HG03045 (cell line): Measurements from ENCODE around the gene KCNF1.
A peak's percentile ranks its signal among the peaks of the same experiment; 100 is the strongest.

Experiments used
- ATAC-seq: cut with Tn5 transposase; IDR thresholded peaks from one replicate; pipeline ENCODE4 v1.9.1; 2021; ENCODE audit warnings: mild to moderate bottlenecking, moderate library complexity; ENCODE audit not compliant: unreplicated experiment

Gene KCNF1, protein sequence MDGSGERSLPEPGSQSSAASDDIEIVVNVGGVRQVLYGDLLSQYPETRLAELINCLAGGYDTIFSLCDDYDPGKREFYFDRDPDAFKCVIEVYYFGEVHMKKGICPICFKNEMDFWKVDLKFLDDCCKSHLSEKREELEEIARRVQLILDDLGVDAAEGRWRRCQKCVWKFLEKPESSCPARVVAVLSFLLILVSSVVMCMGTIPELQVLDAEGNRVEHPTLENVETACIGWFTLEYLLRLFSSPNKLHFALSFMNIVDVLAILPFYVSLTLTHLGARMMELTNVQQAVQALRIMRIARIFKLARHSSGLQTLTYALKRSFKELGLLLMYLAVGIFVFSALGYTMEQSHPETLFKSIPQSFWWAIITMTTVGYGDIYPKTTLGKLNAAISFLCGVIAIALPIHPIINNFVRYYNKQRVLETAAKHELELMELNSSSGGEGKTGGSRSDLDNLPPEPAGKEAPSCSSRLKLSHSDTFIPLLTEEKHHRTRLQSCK

DNA sequence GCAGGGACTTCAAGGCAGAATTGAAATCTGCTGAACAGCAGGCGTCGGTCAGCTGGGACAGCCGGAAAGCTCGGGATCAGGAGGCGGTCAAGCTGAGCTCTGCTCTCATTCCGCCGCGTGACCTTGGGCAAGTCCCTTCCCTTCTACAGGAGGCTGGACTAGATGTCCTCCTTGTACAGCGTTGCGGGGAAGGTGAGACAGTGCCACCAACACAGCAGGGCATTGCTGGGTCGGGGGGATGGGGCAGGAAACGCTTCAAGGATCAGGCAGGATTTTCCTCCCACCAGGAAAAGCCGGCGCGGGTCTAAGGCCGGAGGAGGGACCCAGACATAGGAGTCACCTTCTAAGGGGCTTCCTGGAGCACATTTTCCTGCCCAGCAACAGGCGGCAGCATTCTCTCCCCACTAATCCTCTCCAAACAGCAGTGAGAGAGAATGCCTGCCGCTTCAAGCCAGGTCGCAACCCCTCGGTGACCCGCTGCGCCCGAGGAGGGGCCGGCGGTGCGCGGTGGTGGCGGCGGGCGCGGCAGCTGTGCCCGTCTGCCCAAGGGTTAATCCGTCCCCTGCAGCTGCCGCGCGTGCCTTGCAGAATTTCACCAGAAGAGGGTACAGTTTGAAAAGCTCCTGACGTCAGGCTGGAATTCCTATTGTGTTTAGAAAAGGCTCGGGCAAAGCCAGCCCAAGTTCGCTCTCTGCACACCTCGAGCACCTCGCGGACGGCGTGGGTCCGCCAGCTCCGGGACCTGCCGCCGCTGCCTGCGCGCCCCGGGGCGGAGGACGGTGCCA lies at the start of gene KCNF1:
KCNF1 (plus strand) TSS at position 644 of the 785 bp plus-strand sequence. CDS start 493 bp downstream, outside the sequence.
- no peak for ATAC-seq

DNA sequence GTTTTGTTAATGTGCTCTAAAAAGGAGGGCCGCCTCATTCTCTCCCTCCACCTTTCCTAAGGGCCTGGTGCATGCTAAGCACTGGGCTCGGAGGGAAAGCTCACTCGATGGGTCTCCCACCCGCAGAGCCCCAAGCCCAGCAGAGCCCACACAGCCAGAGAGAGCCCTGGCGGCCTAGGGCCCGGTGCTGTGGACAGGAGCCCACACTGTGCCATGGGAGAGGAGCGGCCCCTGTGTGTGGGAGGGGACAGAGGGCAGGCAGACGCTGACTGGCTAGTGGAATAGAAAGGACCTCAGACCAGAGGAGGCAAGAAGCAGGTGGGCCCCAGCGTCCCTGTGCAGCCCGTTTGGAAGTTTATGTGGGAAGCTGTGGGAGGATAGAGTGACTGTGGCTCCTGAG lies 49.4 kb upstream of the KCNF1 start:
- ATAC-seq, result no peak

DNA sequence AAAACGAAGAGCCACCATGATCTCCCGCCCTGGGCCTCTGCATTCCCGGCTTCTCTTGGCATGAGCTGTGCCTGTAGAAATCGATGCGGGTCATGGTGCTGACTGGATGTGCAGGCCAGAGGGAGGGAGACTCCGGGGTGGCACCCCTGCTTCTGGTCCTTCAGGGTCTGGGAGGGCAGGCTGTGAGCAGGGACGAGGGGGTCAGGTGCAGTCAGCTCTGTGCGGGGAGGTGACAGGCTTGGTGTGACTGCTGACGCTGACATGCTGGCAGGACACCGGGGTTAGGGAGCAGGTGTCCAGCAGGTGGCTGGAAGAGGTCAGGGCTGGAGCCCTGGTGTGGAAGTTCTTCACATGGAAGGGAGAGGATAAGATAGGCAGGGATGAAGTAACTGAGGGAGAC lies 48.7 kb upstream of the KCNF1 start:
- ATAC-seq, result no peak

DNA sequence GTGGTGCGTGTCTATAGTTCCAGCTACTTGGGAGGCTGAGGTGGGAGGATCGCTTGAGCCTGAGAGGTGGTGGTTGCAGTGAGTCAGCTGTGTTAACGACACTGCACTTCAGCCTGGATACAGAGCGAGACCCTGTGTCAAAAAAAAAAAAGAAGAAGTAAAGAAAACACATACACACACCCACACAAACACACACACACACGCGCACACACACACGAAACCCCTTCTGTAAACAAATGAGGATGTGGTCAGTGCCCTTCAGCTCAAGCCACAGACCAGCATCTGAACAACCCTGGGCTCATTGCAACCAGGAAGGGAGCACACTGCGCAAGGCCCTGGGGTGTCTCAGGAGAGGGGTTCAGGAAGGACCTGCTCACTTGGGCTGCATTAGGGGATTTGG lies 47.9 kb upstream of the KCNF1 start:
- peak; percentile 58 for ATAC-seq

DNA sequence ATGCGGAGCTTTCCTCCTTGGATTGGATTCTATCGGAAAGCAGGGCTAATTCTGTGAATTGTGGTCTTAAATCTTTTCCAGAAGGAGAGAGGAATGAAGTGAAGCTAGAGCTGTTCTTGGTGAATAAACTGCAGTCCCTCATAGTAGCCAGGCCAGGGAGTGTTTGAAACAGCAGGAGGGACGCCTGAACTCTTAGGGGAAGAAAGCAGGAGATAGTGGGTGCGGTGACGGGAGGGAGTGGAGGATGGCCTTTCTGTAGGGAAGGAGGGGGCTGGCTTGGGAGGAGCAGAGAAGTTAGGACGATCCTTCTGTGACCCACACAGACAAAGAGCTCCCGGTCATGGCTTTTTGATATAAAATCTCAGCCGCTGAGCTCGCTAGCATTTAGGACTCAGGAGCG lies 47.5 kb upstream of the KCNF1 start:
- no peak for ATAC-seq

DNA sequence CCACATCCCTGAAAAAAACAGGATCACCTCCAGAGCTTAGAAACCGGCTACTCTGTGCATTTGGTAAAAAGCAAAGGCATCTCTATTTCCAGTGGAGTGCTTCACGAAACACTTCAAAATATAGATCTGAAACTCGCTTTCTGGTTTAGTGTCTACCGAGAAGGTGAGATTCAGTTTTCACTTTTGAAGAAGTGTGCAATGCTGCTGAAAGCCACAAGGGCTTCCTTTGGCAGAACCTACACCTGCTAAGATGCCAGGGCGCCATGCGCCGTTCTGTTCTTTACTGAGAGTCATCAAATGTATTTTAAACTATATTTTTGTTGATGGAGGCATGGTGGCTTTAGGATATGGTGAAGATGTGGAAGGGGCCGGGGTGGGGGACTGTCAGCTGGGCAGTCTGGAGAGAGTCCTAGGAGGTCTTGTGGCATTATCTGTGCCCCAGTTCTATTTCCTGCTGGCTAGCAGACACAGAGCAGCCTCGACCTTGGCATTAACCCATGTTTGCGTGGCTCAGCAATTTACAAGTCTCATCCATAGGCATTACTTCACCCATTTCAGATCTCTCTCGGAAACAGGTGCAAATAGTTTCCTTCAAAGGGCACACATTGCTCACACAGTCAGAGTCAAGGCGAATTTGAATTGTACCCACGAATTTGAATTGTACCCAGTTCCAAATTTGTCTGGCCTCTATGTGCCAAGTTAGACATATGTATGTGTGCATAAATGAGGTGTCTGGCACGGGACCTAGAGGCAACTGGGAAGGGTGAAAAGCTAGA lies 46.7 kb upstream of the KCNF1 start:
- ATAC-seq, result peak; percentile 84

DNA sequence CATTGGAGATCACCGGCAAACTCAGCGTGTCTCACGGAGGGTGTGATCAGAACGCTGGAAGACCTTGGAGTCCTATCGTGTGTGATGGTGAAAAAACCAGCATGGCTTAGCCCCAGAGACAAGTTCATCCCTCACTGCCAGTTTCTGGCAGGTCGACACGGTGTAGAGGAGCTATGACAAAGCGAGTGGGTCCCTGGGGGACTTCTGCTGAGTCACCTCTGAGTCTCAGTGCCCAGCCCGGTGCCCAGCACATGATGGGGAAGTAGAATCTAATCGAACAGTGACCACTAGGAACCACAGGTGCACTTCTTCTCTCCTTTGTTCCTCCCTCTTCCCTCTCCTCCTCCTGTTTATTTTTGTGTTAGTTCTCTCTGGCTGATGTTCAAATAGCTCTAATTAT lies 45.9 kb upstream of the KCNF1 start:
- ATAC-seq, result no peak

DNA sequence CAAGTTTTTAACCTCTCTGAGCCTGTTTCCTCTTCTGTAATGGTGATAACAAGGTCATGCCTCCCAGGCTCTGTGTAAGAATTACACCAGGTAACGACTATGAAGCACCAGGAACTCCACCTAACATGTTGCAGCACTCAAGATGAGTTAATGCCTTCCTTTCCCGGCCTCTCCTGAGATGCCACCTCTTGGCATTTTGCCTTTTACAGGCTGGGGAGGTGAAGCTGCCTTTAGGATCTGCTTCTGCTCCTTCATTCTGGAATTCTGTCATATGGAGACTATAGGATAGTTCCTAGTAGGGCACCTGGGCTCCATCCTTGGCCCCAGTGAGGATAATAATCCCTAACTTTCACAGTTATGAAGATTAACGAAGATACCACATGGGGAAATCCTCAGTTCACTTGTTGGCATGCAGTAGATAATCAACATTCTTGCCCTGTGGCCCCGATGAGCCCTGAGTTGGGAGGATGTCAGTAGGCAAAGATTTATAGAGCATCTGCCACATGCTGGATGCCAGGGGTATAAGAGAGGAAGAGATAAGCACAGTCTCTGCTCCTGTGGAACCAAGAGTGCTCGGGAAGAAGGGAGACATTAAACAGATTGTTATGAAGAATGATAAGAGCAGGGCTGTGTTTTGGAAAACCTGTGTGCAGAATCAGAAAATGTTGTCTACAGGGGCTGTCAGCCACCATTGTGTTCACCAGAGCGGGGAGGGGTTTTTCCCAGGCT lies 43.9 kb upstream of the KCNF1 start:
- no peak for ATAC-seq

DNA sequence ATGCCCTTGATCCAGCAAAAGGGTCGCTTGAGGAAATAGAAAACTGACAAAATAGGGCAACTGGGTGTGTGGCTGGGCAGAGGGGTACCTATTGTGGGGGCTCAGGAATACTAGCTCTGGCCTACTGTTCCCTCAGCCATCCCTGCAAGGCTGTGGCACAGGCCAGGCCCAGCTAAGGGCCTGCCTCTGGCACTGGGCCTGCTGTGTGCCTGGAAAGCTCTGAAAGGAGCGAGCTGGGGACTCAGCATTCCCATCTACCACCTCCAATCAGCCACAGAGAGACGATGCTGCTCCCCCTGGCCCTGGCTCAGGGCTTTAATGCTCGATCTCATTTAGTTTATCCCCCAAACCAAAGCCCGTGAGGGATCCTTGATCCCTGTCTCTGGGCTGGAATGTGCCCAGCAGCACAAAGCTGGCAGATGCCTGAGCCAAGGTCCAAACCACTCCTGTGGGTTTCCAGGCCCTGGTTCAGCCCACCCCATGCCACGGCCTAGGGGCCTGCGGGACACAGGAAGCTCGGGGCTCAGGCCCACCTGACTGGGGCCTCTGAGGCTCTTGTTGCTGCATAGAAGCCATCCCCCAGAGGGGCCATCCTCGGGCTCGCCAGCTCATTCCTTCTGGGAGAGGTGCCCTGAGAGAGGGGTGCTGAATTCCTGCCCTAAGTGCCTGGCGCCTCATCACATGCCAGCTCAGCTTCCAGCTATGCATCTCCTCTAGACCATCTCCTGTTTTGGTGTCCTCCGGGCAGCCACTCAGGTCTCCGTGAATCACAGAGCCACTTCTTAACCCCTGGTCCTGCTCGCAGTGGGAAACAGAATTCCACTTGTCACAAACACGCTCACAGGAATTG lies 43.0 kb upstream of the KCNF1 start:
- ATAC-seq, result no peak

DNA sequence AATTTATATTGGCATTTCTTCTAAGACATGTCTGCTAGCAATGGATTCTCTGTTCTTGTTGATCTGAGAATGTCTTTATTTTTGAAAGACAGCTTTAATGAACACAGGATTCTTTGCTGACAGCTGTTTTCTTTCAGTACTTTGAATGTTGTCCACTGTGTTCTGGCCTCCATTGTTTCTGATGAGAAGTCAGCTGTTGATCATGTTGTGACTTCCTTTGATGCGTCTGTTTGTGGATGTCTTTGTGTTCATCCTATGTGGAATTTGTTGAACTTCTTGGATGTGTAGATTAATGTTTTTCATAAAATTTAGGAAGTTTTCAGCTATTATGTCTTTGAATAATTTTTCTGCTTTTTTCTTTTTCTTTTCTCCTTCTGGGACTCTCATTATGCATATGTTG lies 39.8 kb upstream of the KCNF1 start:
- no peak for ATAC-seq

DNA sequence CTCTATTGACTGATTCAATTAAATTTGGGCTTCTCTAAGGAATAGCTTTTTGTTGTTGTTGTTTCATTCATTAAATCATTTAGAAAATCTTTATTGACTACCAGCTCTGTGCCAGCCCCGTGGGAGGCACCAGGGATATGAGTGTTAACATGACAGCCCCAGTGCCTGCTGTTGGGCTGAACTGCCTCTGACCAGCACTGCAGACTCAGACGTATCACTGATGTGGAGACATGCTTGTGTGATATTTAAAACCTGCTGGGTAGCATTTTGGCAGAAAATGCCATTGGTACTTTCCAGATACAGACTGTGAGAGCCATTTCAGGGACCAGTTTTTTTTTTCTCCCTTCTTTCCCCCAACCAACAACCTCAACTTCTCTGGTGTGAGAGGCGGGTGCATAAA lies 38.6 kb upstream of the KCNF1 start:
- no peak for ATAC-seq

DNA sequence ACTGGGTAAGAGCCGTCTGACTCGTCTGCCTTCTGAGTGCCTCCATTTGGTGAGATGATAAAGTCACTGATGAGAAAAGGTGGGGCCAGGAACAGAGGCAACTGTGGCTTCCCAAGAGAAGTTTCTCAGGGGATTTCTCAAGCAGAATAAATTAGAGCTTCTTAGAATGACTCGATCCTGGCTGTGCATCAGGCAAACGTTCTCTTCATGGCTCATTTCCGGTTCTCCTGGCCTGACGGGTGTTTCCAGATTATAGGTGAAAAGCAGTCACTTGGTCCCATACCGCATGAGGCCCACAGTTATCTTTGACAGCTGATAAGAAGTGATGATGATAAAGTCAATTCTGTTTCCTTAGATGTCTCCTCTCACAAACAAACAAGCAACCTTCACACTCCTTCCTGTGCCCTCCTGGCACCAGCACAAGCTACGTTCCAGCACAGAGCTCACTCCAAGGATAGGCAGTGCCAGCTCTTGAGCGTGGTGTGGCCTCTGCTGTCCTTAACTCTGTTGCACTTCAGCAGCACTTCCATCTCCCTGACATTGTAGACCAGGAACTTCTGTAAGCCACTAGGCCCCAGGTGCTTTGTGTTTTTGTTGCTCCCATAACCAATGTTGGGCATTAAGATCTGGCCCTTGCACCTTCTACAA lies 37.8 kb upstream of the KCNF1 start:
- ATAC-seq, result no peak

DNA sequence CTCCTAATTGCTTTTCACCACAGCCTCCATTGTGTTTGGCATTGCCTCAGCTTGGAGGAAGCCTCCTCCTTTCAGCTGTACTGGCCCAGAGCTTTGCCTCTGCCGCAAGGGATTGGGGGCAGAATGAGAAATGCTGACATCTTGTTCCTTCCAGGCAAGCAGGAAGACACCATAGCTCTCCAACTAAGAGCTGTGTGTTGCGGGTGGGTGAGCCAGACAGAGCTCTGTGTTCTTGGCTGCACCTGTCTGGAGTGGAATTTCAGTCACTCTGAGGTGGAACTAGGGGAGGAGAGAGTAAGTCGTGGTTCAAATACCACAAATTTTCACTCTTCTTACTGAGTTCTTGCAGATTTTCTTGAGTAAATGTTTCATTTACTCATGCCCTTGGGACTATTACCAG lies 36.6 kb upstream of the KCNF1 start:
- no peak for ATAC-seq

DNA sequence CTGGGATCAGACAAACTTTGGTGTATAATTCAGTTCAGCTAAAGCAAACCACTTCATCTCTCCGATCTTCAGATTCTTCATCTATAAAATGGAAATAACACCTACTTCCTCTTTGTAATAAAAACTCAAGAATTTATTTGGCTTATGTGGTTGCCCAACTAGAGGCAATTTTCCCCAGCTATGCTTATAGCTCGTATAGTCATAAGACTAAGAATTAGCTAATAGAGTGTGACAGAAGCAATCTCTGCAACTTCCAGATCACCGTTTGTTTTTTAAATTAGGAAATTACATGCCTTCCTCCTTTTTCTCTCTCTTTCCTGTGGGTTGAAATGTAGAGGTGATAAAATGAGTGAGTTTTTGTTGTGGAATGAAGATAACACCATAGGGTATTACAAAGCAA lies 35.3 kb upstream of the KCNF1 start:
- no peak for ATAC-seq

DNA sequence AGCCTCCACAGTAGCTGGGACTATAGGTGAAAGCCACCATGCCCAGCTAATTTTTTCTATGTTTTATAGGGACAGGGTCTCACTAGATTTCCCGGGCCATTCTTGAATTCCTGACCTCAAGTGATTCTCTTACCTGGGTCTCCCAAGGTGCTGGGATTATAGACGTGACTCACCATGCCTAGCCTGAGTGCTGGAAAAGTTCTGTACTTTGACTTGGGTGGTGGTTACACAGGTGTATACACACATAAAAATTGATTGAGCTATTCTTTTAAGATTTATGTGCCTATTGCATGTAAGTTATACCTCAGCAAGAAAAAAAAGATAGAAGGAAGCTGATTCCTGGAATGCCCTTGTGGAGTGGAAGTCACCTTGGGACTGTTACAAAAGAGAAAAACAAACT lies 34.8 kb upstream of the KCNF1 start:
- no peak for ATAC-seq

DNA sequence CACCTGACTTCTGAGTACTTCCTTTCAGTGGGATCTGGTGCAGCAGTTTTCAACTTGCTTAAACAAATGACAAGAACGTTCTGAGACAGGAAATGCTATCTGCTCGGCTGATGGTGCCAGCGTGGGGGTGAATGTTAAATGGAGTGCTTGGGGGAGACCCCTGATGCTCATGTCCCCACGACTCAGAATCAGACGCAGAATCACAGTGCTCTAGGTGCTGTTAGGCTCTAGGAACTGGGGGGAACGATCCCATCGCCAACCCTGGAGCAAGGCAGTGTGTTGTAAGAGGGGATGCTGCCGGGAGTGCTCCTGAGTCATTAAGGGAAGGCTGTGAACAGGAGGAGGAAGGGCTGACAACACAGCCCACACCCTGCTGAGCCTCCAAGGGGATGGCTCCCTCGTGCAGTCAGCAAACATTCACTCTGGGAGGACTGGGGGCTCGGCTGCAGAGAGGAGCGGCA lies 34.1 kb upstream of the KCNF1 start:
- ATAC-seq, result no peak

DNA sequence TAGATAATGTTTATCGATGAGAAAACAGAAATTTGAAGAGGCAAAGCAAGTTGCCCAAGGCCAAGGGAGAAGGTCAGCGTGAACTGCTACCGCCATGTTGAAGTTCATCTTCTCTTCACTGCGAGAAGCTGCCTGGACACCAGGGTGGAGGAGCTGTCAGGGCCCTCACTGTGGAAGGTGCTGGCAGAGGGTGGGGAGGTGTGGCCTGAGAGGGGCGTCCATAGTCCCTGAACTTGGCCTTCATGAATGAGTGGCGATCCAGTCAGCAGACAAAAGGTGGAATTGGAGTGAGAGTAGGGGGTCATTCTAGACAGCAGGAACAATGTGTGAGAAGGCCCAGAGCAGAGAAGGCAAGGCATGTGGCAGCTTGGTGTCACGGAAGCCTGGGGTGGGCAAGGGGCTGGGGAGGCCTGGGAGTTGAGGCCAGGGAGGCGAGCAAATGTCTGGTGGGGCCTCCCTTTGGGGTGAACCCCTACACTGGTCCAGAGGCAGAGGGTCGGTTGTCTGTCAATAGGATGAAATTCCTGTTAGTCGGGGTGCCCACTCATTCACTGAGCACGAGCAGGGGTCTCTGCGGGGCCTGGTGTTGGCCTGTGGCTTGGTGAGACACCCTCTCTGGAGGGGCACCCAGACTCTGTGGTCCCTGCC lies 33.3 kb upstream of the KCNF1 start:
- no peak for ATAC-seq

DNA sequence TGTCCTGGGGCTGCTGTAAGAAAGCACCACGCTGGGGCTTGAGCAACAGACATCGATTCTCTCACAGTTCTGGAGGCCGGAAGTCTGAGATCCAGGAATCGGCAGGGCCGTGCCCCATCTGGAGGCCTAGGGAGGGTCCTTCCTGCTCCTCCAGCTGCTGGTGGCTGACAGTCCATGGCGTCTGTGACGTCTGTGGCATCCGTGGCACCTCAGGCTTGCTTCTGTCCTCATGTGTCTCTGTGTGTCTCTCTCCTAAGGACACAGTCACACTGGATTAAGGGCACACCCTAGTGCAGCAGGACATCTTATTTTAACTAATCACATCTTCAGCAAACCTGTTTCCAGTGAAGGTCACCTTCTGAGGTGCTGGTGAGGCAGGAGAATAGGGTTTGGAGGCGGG lies 32.6 kb upstream of the KCNF1 start:
- no peak for ATAC-seq
